ENCODE data around the gene CNBD2.
A peak's percentile ranks its signal among the peaks of the same experiment; 100 is the strongest.

- TF ChIP-seq CTCF (IDR thresholded peaks at IDR 0.05; ENCODE audit: poor library complexity, severe bottlenecking) (no peak), EZH2 (IDR thresholded peaks at IDR 0.05; ENCODE audit: borderline replicate concordance, insufficient read depth, low read length, poor library complexity, severe bottlenecking) (no peak), TAF1 (IDR thresholded peaks at IDR 0.05; ENCODE audit: low read depth) (peak; percentile 96), SMC3 (conservative IDR thresholded peaks at IDR 0.05; ENCODE audit: poor library complexity) (no peak), REST (IDR thresholded peaks at IDR 0.05; ENCODE audit: borderline replicate concordance) (peak; percentile 43), EP300 (conservative IDR thresholded peaks at IDR 0.05; ENCODE audit: poor library complexity, severe bottlenecking) (peak; percentile 44), RAD21 (conservative IDR thresholded peaks at IDR 0.05) (peak; percentile 25), POLR2AphosphoS5 (IDR thresholded peaks at IDR 0.05) (peak; percentile 96), MXI1 (conservative IDR thresholded peaks at IDR 0.05; ENCODE audit: poor library complexity, severe bottlenecking) (peak; percentile 64)
Observed at GRCh38 chr20:36050436-36051317, 82.3 kb downstream of the CNBD2 start.

Measured in neural cell (in vitro differentiated cells).